Common myeloid progenitor, CD34-positive (primary cell): ENCODE measurements around the gene RELCH.

Experiments used
- CTCF ChIA-PET: fragments of 350-600 bp; sonication (Branson Sonifier 250); formaldehyde crosslinking; loops from one replicate; lab custom pipeline; 2021; ENCODE audit warnings: antibody characterized with exemption; lab: Charles Lee
- POLR2A ChIA-PET: fragments of 350-600 bp; sonication (Branson Sonifier 250); formaldehyde crosslinking; loops from one replicate; lab custom pipeline; 2021; ENCODE audit warnings: antibody characterized with exemption; lab: Charles Lee
- DNase-seq, 3 donors: peaks; one replicate each; pipeline versions ENCODE4 v3.0.0 to v3.0.0-alpha.2; 2013
- H3K27ac ChIP-seq, 2 experiments: 1 replicate in 1 of 2; 2 replicates in 1 of 2; pipeline ENCODE4 v1.7.0; 2013; ENCODE audit warnings: inconsistent platforms in 2 of 2, low read length in 2 of 2, mild to moderate bottlenecking in 2 of 2, low read depth in 1 of 2, moderate library complexity in 1 of 2; ENCODE audit not compliant: severe bottlenecking in 2 of 2, insufficient read depth in 1 of 2, poor library complexity in 1 of 2
- H3K27me3 ChIP-seq, 5 experiments: replicated peaks in 2 of 5; 1 replicate in 3 of 5; 2 replicates in 2 of 5; pipeline versions ENCODE4 v1.6.1 to v1.7.0; 2013; ENCODE audit warnings: low read length in 4 of 5, mild to moderate bottlenecking in 2 of 5, moderate library complexity in 2 of 5, inconsistent platforms in 1 of 5; ENCODE audit not compliant: insufficient read depth in 5 of 5, control insufficient read depth in 4 of 5
- H3K36me3 ChIP-seq, 4 experiments: 1 replicate in 2 of 4; 2 replicates in 2 of 4; pipeline versions ENCODE4 v1.6.1 to v1.7.0; 2013; ENCODE audit warnings: low read length in 3 of 4, control low read depth in 1 of 4, mild to moderate bottlenecking in 1 of 4; ENCODE audit not compliant: control insufficient read depth in 4 of 4, insufficient read depth in 4 of 4
- H3K4me1 ChIP-seq, 4 experiments: 1 replicate in 3 of 4; 2 replicates in 1 of 4; pipeline versions ENCODE4 v1.6.1 to v1.7.1; 2013; ENCODE audit warnings: low read length in 3 of 4, mild to moderate bottlenecking in 3 of 4, control low read depth in 1 of 4, inconsistent platforms in 1 of 4, moderate library complexity in 1 of 4; ENCODE audit not compliant: control insufficient read depth in 4 of 4, insufficient read depth in 4 of 4; ENCODE audit errors: control extremely low read depth in 1 of 4
- H3K4me3 ChIP-seq, 7 experiments: 1 replicate in 4 of 7; 2 replicates in 3 of 7; pipeline versions ENCODE4 v1.5.1 to v1.7.0; 2013; ENCODE audit warnings: mild to moderate bottlenecking in 7 of 7, low read length in 6 of 7, moderate library complexity in 6 of 7, inconsistent platforms in 2 of 7, low read depth in 2 of 7, control low read depth in 1 of 7; ENCODE audit not compliant: insufficient read depth in 4 of 7, control insufficient read depth in 1 of 7; ENCODE audit errors: extremely low read depth in 1 of 7
- H3K9me3 ChIP-seq, 5 experiments: 1 replicate in 4 of 5; 2 replicates in 1 of 5; pipeline versions ENCODE4 v1.6.1 to v1.7.1; 2013; ENCODE audit warnings: low read length in 4 of 5, mild to moderate bottlenecking in 2 of 5, inconsistent platforms in 1 of 5, low read depth in 1 of 5, moderate library complexity in 1 of 5; ENCODE audit not compliant: control insufficient read depth in 4 of 5, insufficient read depth in 2 of 5; ENCODE audit errors: control extremely low read depth in 1 of 5
- WGBS: methylation state at CpG from one replicate; pipeline ENCODE4 v1.1.5; 2013; ENCODE audit not compliant: insufficient coverage; 5-methylcytosine and 5-hydroxymethylcytosine counted together

Gene RELCH

GRCh38 chr18:62264984-62265383, 77.9 kb downstream of the RELCH start:
- Histone ChIP-seq H3K27me3 (no peaks in the 10 kb centered on the region), H3K4me1 (peaks cover 0 to 15% (median 9%) of the 10 kb centered on the region in 4 experiments), H3K4me3 (no peak overlapping the region), H3K27ac (no peak overlapping the region), H3K36me3 (peaks cover 9 to 55% (median 35%) of the 10 kb centered on the region in 4 experiments), H3K9me3 (no peaks in the 10 kb centered on the region)
- ChIA-PET CTCF (interaction anchor here (0.9 to 1.2 kb wide), 3 partner anchors 15 to 78 kb away, joined by 3 read pairs; partner anchors contain the start of gene RELCH), POLR2A (no interaction called here)
- peak; percentile 86 to 97 (median 93) for DNase-seq
- 0% methylated on average over 1 of the region's 2 CpGs for WGBS

GRCh38 chr18:62277045-62277444, 90.0 kb downstream of the RELCH start:
- peaks cover 3 to 36% (median 9%) of the 10 kb centered on the region in 4 experiments for H3K36me3 ChIP-seq
- H3K4me1 ChIP-seq: peaks cover 4 to 16% (median 6%) of the 10 kb centered on the region in 4 experiments
- no peak overlapping the region for H3K27ac ChIP-seq
- POLR2A ChIA-PET: no interaction called here
- no peak for DNase-seq
- H3K9me3 ChIP-seq: no peaks in the 10 kb centered on the region
- WGBS: 100% methylated on average over 1 of the region's 1 CpG
- CTCF ChIA-PET: no interaction called here
- no peaks in the 10 kb centered on the region for H3K27me3 ChIP-seq
- no peak overlapping the region for H3K4me3 ChIP-seq

- 100% methylated on average over 1 of the region's 5 CpGs for WGBS
- POLR2A ChIA-PET: no interaction called here
- no peaks in the 10 kb centered on the region for H3K27me3 ChIP-seq
- no peak overlapping the region for H3K27ac ChIP-seq
- H3K4me1 ChIP-seq: peaks cover 6 to 19% (median 7%) of the 10 kb centered on the region in 4 experiments
- CTCF ChIA-PET: interaction anchor here (0.7 to 1.4 kb wide), 4 partner anchors 15 to 849 kb away, joined by 3 read pairs; no protein-coding TSS in a partner anchor
- H3K9me3 ChIP-seq: no peaks in the 10 kb centered on the region
- no peak overlapping the region for H3K4me3 ChIP-seq
- H3K36me3 ChIP-seq: peaks cover 3 to 43% (median 15%) of the 10 kb centered on the region in 4 experiments
- no peak for DNase-seq
Measured at GRCh38 chr18:62279561-62279960, 92.5 kb downstream of the RELCH start.

- Histone ChIP-seq H3K9me3 (no peaks in the 10 kb centered on the region), H3K4me1 (peaks cover 6 to 19% (median 8%) of the 10 kb centered on the region in 4 experiments), H3K36me3 (peaks cover 1 to 40% (median 14%) of the 10 kb centered on the region in 4 experiments), H3K27me3 (no peaks in the 10 kb centered on the region), H3K27ac (no peak overlapping the region), H3K4me3 (no peak overlapping the region)
- 96% methylated on average over 5 of the region's 6 CpGs for WGBS
- CTCF ChIA-PET: interaction anchor here (0.7 to 1.4 kb wide), 4 partner anchors 15 to 848 kb away, joined by 3 read pairs; no protein-coding TSS in a partner anchor
- POLR2A ChIA-PET: no interaction called here
- no peak for DNase-seq
Measured at GRCh38 chr18:62280058-62280457, 93.0 kb downstream of the RELCH start.

- Histone ChIP-seq H3K36me3 (peaks cover 0 to 44% (median 16%) of the 10 kb centered on the region in 4 experiments), H3K4me3 (no peak overlapping the region), H3K27me3 (no peaks in the 10 kb centered on the region), H3K4me1 (peaks cover 6 to 19% (median 10%) of the 10 kb centered on the region in 4 experiments), H3K27ac (no peak overlapping the region), H3K9me3 (no peaks in the 10 kb centered on the region)
- DNase-seq: peak in 2 of 3 donors; percentile 48 to 56
- POLR2A ChIA-PET: no interaction called here
- no CpG with 5 or more reads among the region's 1 CpG for WGBS
- CTCF ChIA-PET: interaction anchor here (1.1 to 1.4 kb wide), 2 partner anchors 24 to 32 kb away, joined by 3 read pairs; no protein-coding TSS in a partner anchor
Measured at GRCh38 chr18:62280786-62281185, 93.7 kb downstream of the RELCH start.

- no CpG with 5 or more reads among the region's 1 CpG for WGBS
- Histone ChIP-seq H3K4me1 (peaks cover 6 to 19% (median 10%) of the 10 kb centered on the region in 4 experiments), H3K4me3 (no peak overlapping the region), H3K27ac (no peak overlapping the region), H3K9me3 (no peaks in the 10 kb centered on the region), H3K36me3 (peaks cover 0 to 41% (median 18%) of the 10 kb centered on the region in 4 experiments), H3K27me3 (no peaks in the 10 kb centered on the region)
- CTCF ChIA-PET: no interaction called here
- DNase-seq: peak in 2 of 3 donors; percentile 66 to 69
- POLR2A ChIA-PET: no interaction called here
Measured at GRCh38 chr18:62281684-62282083, 94.6 kb downstream of the RELCH start.

GRCh38 chr18:62282188-62282629, 95.2 kb downstream of the RELCH start:
- Histone ChIP-seq H3K9me3 (no peaks in the 10 kb centered on the region), H3K4me3 (no peak overlapping the region), H3K27me3 (no peaks in the 10 kb centered on the region), H3K36me3 (peaks cover 1 to 42% (median 18%) of the 10 kb centered on the region in 4 experiments), H3K27ac (no peak overlapping the region), H3K4me1 (peaks cover 6 to 19% (median 11%) of the 10 kb centered on the region in 4 experiments)
- POLR2A ChIA-PET: no interaction called here
- no peak for DNase-seq
- 100% methylated on average over 1 of the region's 2 CpGs for WGBS
- CTCF ChIA-PET: no interaction called here
